Endodermal cell (in vitro differentiated cells): ENCODE data around the gene INHBE. TPM values are rescaled to one million over a fixed set of nuclear protein-coding genes. Genes with fewer than 3 reads are reported as not detected.

Source experiments
- DNase-seq: peaks from one replicate; pipeline ENCODE4 v3.0.0-alpha.2; 2017
- H3K27ac ChIP-seq: 2 replicates; pipeline ENCODE4 v1.5.1; 2013; ENCODE audit warnings: mild to moderate bottlenecking, low read depth, low read length, moderate library complexity
- H3K27me3 ChIP-seq: 2 replicates; pipeline ENCODE4 v1.6.1; 2013; ENCODE audit warnings: mild to moderate bottlenecking, low read length, moderate library complexity; ENCODE audit not compliant: insufficient read depth, control insufficient read depth, poor library complexity, severe bottlenecking
- H3K36me3 ChIP-seq: 2 replicates; pipeline ENCODE4 v1.7.0; 2013; ENCODE audit warnings: mild to moderate bottlenecking, low read length, moderate library complexity; ENCODE audit not compliant: control insufficient read depth, insufficient read depth
- H3K4me1 ChIP-seq: one replicate; pipeline ENCODE4 v1.7.0; 2013; ENCODE audit warnings: low read length; ENCODE audit not compliant: control insufficient read depth, insufficient read depth
- H3K4me3 ChIP-seq: 2 replicates; pipeline ENCODE4 v1.5.1; 2013; ENCODE audit warnings: mild to moderate bottlenecking, low read length, moderate library complexity
- H3K9ac ChIP-seq: 2 replicates; pipeline ENCODE4 v1.6.1; 2013; ENCODE audit warnings: mild to moderate bottlenecking, low read length, moderate library complexity; ENCODE audit not compliant: poor library complexity, severe bottlenecking; ENCODE audit errors: extremely low read depth
- H3K9me3 ChIP-seq: 2 replicates; pipeline ENCODE4 v1.6.1; 2013; ENCODE audit warnings: mild to moderate bottlenecking, low read length, moderate library complexity; ENCODE audit not compliant: control insufficient read depth
- H3K27ac Mint-ChIP-seq: 2 replicates; pipeline ENCODE4 v1.8.0; 2020; ENCODE audit warnings: mixed read lengths
- H3K27me3 Mint-ChIP-seq: 2 replicates; pipeline ENCODE4 v1.8.0; 2021; ENCODE audit warnings: mild to moderate bottlenecking, mixed read lengths; ENCODE audit not compliant: insufficient read depth
- H3K36me3 Mint-ChIP-seq: 2 replicates; pipeline ENCODE4 v1.8.0; 2020; ENCODE audit warnings: low read depth, mixed read lengths
- H3K4me1 Mint-ChIP-seq: 2 replicates; pipeline ENCODE4 v1.8.0; 2020; ENCODE audit warnings: mixed read lengths
- H3K4me3 Mint-ChIP-seq: 2 replicates; pipeline ENCODE4 v1.8.0; 2020; ENCODE audit warnings: mild to moderate bottlenecking, moderate library complexity, mixed read lengths
- H3K9me3 Mint-ChIP-seq: 2 replicates; pipeline ENCODE4 v1.8.0; 2020; ENCODE audit warnings: mild to moderate bottlenecking, mixed read lengths
- WGBS, 2 experiments: methylation state at CpG; one replicate each; pipeline versions ENCODE4 v1.1.5 to v1.1.7; 2013; ENCODE audit warnings: missing lambda C conversion rate in 2 of 2, mixed read lengths in 1 of 2; ENCODE audit not compliant: insufficient coverage in 1 of 2, insufficient read length in 1 of 2; 5-methylcytosine and 5-hydroxymethylcytosine counted together
- total RNA-seq, 2 donors: library from RNA; stranded (reverse); fragmentation: NEBNext Ultra II Directional in 1 of 2; extraction: Animal tissue kit (Norgen Biotek cat#: 25700) in 1 of 2; gene quantifications; 2 replicates in 1 of 2; 3 replicates in 1 of 2; pipeline ENCODE4 v1.2.1, GENCODE V29; 2021
- TF ChIP-seq, protein P1 (sequence below): fragments of 200-600 bp; sonication (generic); conservative IDR thresholded peaks from 2 replicates; pipeline ENCODE4 v1.5.0; 2021; ENCODE audit warnings: antibody characterized with exemption, mild to moderate bottlenecking

Gene INHBE
- total RNA-seq, 2 donors from 2014 or later = 0.24 to 0.29 TPM

DNA sequence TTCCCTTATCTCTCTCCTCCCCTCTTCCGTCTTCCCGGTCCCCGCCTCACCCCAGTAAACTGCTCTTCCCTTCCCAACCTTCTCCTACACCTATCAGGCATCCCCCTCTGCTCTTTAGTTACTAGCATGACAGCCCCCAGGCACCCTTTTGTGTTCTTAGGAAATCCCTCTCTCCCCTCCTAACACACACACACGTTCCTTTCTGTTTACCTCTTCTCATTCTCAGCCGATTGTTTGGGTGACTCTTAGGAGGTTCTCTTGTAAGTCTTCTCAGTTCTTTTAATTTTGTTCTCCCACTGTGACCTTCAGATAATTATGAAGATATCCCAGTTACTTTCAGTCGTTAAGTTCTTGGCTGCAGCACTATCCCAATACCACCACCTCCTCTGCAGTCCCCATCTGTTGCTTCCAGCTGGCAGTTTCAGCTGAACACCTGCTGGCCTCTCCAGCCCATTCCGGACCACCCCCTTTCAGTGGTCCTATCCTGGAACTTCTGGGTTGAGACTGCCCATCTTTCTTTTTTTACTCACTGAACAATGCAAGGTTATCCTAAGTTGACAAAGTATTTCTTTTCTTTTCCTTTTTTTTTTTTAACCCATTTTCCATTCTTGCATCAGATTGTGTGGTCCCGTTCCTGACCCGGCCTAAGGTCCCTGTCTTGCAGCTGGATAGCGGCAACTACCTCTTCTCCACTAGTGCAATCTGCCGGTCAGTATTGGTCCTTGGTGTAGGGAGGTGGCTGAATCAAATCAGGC is 33.5 kb downstream of the INHBE start:
- Histone ChIP-seq H3K4me1 (no peaks in the 10 kb centered on the region), H3K27ac (peak overlapping the region; percentile 94), H3K9me3 (no peaks in the 10 kb centered on the region), H3K9ac (peak overlapping the region; percentile 90), H3K36me3 (peaks cover 40% of the 10 kb centered on the region), H3K4me3 (peak overlapping the region; percentile 99), H3K27me3 (no peaks in the 10 kb centered on the region)
- TF ChIP-seq, protein P1, sequence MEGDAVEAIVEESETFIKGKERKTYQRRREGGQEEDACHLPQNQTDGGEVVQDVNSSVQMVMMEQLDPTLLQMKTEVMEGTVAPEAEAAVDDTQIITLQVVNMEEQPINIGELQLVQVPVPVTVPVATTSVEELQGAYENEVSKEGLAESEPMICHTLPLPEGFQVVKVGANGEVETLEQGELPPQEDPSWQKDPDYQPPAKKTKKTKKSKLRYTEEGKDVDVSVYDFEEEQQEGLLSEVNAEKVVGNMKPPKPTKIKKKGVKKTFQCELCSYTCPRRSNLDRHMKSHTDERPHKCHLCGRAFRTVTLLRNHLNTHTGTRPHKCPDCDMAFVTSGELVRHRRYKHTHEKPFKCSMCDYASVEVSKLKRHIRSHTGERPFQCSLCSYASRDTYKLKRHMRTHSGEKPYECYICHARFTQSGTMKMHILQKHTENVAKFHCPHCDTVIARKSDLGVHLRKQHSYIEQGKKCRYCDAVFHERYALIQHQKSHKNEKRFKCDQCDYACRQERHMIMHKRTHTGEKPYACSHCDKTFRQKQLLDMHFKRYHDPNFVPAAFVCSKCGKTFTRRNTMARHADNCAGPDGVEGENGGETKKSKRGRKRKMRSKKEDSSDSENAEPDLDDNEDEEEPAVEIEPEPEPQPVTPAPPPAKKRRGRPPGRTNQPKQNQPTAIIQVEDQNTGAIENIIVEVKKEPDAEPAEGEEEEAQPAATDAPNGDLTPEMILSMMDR = no peak
- DNase-seq = peak; percentile 56
- peaks cover 2% of the 10 kb centered on the region for H3K9me3 Mint-ChIP-seq
- peak overlapping the region; percentile 98 for H3K4me3 Mint-ChIP-seq
- H3K36me3 Mint-ChIP-seq = peaks cover 41% of the 10 kb centered on the region
- no peaks in the 10 kb centered on the region for H3K27me3 Mint-ChIP-seq
- peak overlapping the region; percentile 95 for H3K27ac Mint-ChIP-seq
- H3K4me1 Mint-ChIP-seq = peaks cover 14% of the 10 kb centered on the region
- 18 to 31% methylated on average over 6 to 11 of the region's 11 CpGs for WGBS, 2 experiments

DNA sequence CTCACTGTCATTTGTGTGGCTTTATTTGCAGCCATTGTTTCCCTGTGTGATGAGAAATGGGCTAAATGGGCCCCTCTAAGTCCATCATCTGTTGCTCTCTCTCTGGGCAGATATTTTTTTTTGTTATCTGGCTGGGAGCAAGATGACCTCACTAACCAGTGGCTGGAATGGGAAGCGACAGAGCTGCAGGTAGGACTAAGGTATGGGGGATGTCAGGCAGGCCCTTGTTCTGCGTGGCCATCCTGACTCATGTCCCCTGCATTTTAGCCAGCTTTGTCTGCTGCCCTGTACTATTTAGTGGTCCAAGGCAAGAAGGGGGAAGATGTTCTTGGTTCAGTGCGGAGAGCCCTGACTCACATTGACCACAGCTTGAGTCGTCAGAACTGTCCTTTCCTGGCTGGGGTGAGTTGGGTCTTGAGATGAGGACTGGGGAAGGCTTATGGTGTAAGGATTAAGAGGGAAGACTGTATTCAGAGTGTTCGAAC is 34.1 kb downstream of the INHBE start:
- Histone ChIP-seq H3K9me3 (no peaks in the 10 kb centered on the region), H3K36me3 (peaks cover 43% of the 10 kb centered on the region), H3K27ac (no peak overlapping the region), H3K9ac (peak overlapping the region; percentile 90), H3K4me1 (no peaks in the 10 kb centered on the region), H3K4me3 (peak overlapping the region; percentile 99), H3K27me3 (no peaks in the 10 kb centered on the region)
- peaks cover 2% of the 10 kb centered on the region for H3K9me3 Mint-ChIP-seq
- H3K36me3 Mint-ChIP-seq = peaks cover 45% of the 10 kb centered on the region
- TF ChIP-seq, protein P1 = no peak
- no peaks in the 10 kb centered on the region for H3K27me3 Mint-ChIP-seq
- peaks cover 14% of the 10 kb centered on the region for H3K4me1 Mint-ChIP-seq
- peak overlapping the region; percentile 95 for H3K27ac Mint-ChIP-seq
- WGBS, 2 experiments = 93 to 100% methylated on average over 4 to 5 of the region's 5 CpGs
- no peak for DNase-seq
- peak overlapping the region; percentile 98 for H3K4me3 Mint-ChIP-seq

DNA sequence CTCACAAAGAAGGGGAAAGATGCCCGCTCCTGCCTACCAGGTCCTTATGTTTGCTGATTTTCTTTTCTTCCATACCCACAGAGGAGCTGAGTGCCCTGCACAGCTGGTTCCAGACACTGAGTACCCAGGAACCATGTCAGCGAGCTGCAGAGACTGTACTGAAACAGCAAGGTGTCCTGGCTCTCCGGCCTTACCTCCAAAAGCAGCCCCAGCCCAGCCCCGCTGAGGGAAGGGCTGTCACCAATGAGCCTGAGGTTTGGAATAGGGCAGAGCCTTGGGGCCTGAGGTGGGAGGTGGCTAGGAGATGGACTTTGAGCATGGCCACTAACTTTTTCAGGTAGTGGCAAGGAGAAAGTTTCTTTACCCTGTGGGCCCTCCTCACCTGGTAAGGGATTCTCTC is 35.0 kb downstream of the INHBE start:
- Mint-ChIP-seq H3K4me3 (no peak overlapping the region), H3K4me1 (peaks cover 14% of the 10 kb centered on the region), H3K9me3 (peaks cover 6% of the 10 kb centered on the region), H3K27me3 (no peaks in the 10 kb centered on the region), H3K27ac (no peak overlapping the region), H3K36me3 (peaks cover 51% of the 10 kb centered on the region)
- Histone ChIP-seq H3K9ac (no peak overlapping the region), H3K27me3 (no peaks in the 10 kb centered on the region), H3K9me3 (no peaks in the 10 kb centered on the region), H3K4me3 (no peak overlapping the region), H3K27ac (no peak overlapping the region), H3K4me1 (no peaks in the 10 kb centered on the region), H3K36me3 (peaks cover 44% of the 10 kb centered on the region)
- TF ChIP-seq, protein P1 = no peak
- WGBS, 2 experiments = 93 to 99% methylated on average over 3 to 4 of the region's 4 CpGs
- no peak for DNase-seq
